Activated naive CD4-positive, alpha-beta T cell treated with anti-CD3 and anti-CD28 coated beads, Interleukin-2, amount 10 ng/mL, durations not matched to agents 7 days and 5 days (primary cell): ENCODE measurements around the gene CRYBG2.
A peak's percentile ranks its signal among the peaks of the same experiment; 100 is the strongest.

Source experiments
- CTCF ChIA-PET: fragments of 350-600 bp; sonication (Branson Sonifier 250); formaldehyde crosslinking; loops from one replicate; lab custom pipeline; 2021; ENCODE audit warnings: antibody characterized with exemption; lab: Charles Lee
- DNase-seq: peaks from one replicate; pipeline ENCODE4 v3.0.0-alpha.2; 2020
- H3K27ac Mint-ChIP-seq: one replicate; pipeline ENCODE4 v1.8.0; 2021; ENCODE audit warnings: mild to moderate bottlenecking, moderate library complexity, mixed read lengths
- H3K27me3 Mint-ChIP-seq: one replicate; pipeline ENCODE4 v1.8.0; 2021; ENCODE audit warnings: mild to moderate bottlenecking, mixed read lengths
- H3K36me3 Mint-ChIP-seq: one replicate; pipeline ENCODE4 v1.8.0; 2021; ENCODE audit warnings: mixed read lengths
- H3K4me1 Mint-ChIP-seq: one replicate; pipeline ENCODE4 v1.8.0; 2021; ENCODE audit warnings: mixed read lengths
- H3K4me3 Mint-ChIP-seq: one replicate; pipeline ENCODE4 v1.8.0; 2021; ENCODE audit warnings: mild to moderate bottlenecking, moderate library complexity, mixed read lengths
- H3K9me3 Mint-ChIP-seq: one replicate; pipeline ENCODE4 v1.8.0; 2021; ENCODE audit warnings: mixed read lengths

CRYBG2 gene

GRCh38 chr1:26362331-26362730 lies 8.4 kb upstream of the CRYBG2 start:
- Mint-ChIP-seq H3K4me1 (peaks cover 56% of the 10 kb centered on the region), H3K27me3 (peaks cover 75% of the 10 kb centered on the region), H3K27ac (no peak overlapping the region), H3K36me3 (no peaks in the 10 kb centered on the region), H3K9me3 (no peaks in the 10 kb centered on the region), H3K4me3 (no peak overlapping the region)
- CTCF ChIA-PET: interaction anchor here (0.6 to 7.9 kb wide), 14 partner anchors 11 to 128 kb away, joined by 3 to 59 read pairs (median 4); partner anchors contain the start of genes CD52 and CEP85
- no peak for DNase-seq

- peak overlapping the region; percentile 38 for H3K27ac Mint-ChIP-seq
- no peak for DNase-seq
- peaks cover 71% of the 10 kb centered on the region for H3K27me3 Mint-ChIP-seq
- no peaks in the 10 kb centered on the region for H3K9me3 Mint-ChIP-seq
- CTCF ChIA-PET: interaction anchor here (0.9 to 7.9 kb wide), 11 partner anchors 12 to 127 kb away, joined by 3 to 59 read pairs (median 5); partner anchors contain the start of genes CD52 and CEP85
- no peaks in the 10 kb centered on the region for H3K36me3 Mint-ChIP-seq
- H3K4me3 Mint-ChIP-seq: no peak overlapping the region
- H3K4me1 Mint-ChIP-seq: peaks cover 59% of the 10 kb centered on the region
These were observed 7.7 kb upstream of the CRYBG2 start for GRCh38 chr1:26361605-26362122.

- H3K36me3 Mint-ChIP-seq: no peaks in the 10 kb centered on the region
- H3K4me3 Mint-ChIP-seq: peak overlapping the region; percentile 8
- H3K27ac Mint-ChIP-seq: peak overlapping the region; percentile 43
- CTCF ChIA-PET: interaction anchor here (1.0 to 7.9 kb wide), 8 partner anchors 17 to 126 kb away, joined by 3 to 59 read pairs (median 5); partner anchors contain the start of genes CD52 and CEP85
- H3K27me3 Mint-ChIP-seq: peaks cover 68% of the 10 kb centered on the region
- DNase-seq: no peak
- H3K4me1 Mint-ChIP-seq: peaks cover 59% of the 10 kb centered on the region
- no peaks in the 10 kb centered on the region for H3K9me3 Mint-ChIP-seq
These were observed 7.1 kb upstream of the CRYBG2 start for GRCh38 chr1:26360807-26361604.

- peaks cover 72% of the 10 kb centered on the region for H3K27me3 Mint-ChIP-seq
These were observed 6.3 kb upstream of the CRYBG2 start for GRCh38 chr1:26359981-26360806.

GRCh38 chr1:26358411-26359384 lies 4.8 kb upstream of the CRYBG2 start:
- peaks cover 51% of the 10 kb centered on the region for H3K4me1 Mint-ChIP-seq
- H3K9me3 Mint-ChIP-seq: no peaks in the 10 kb centered on the region
- H3K27ac Mint-ChIP-seq: peak overlapping the region; percentile 60
- H3K27me3 Mint-ChIP-seq: peaks cover 65% of the 10 kb centered on the region
- CTCF ChIA-PET: interaction anchor here (0.6 to 7.9 kb wide), 11 partner anchors 11 to 462 kb away, joined by 3 to 59 read pairs (median 4); partner anchors contain the start of genes CD52 and DHDDS
- H3K4me3 Mint-ChIP-seq: no peak overlapping the region
- DNase-seq: peak; percentile 88
- no peaks in the 10 kb centered on the region for H3K36me3 Mint-ChIP-seq

More at GRCh38 chr1:26359981-26360806, 6.3 kb upstream of the CRYBG2 start:
- no peaks in the 10 kb centered on the region for H3K36me3 Mint-ChIP-seq
- peaks cover 63% of the 10 kb centered on the region for H3K4me1 Mint-ChIP-seq
- peak; percentile 71 for DNase-seq
- H3K9me3 Mint-ChIP-seq: no peaks in the 10 kb centered on the region
- H3K4me3 Mint-ChIP-seq: peak overlapping the region; percentile 8
- CTCF ChIA-PET: interaction anchor here (0.6 to 7.9 kb wide), 4 partner anchors 40 to 85 kb away, joined by 3 to 59 read pairs (median 3); partner anchors contain the start of gene CD52
- H3K27ac Mint-ChIP-seq: no peak overlapping the region

- CTCF ChIA-PET: interaction anchor here (1.3 to 2.1 kb wide), 3 partner anchors 10 to 72 kb away, joined by 3 to 13 read pairs (median 6); no protein-coding TSS in a partner anchor
- no peak overlapping the region for H3K4me3 Mint-ChIP-seq
- H3K27me3 Mint-ChIP-seq: peaks cover 66% of the 10 kb centered on the region
- H3K9me3 Mint-ChIP-seq: no peaks in the 10 kb centered on the region
- DNase-seq: no peak
- H3K36me3 Mint-ChIP-seq: no peaks in the 10 kb centered on the region
- peaks cover 40% of the 10 kb centered on the region for H3K4me1 Mint-ChIP-seq
- no peak overlapping the region for H3K27ac Mint-ChIP-seq
These were observed 3.2 kb upstream of the CRYBG2 start for GRCh38 chr1:26357121-26357602.

GRCh38 chr1:26356106-26356505 lies 2.2 kb upstream of the CRYBG2 start:
- no peaks in the 10 kb centered on the region for H3K9me3 Mint-ChIP-seq
- peaks cover 40% of the 10 kb centered on the region for H3K4me1 Mint-ChIP-seq
- peaks cover 59% of the 10 kb centered on the region for H3K27me3 Mint-ChIP-seq
- CTCF ChIA-PET: interaction anchor here (0.7 to 1.6 kb wide), 3 partner anchors 37 to 186 kb away, joined by 3 to 4 read pairs (median 3); partner anchors contain the start of gene ZNF593
- H3K4me3 Mint-ChIP-seq: no peak overlapping the region
- DNase-seq: no peak
- H3K27ac Mint-ChIP-seq: no peak overlapping the region
- no peaks in the 10 kb centered on the region for H3K36me3 Mint-ChIP-seq

DNA sequence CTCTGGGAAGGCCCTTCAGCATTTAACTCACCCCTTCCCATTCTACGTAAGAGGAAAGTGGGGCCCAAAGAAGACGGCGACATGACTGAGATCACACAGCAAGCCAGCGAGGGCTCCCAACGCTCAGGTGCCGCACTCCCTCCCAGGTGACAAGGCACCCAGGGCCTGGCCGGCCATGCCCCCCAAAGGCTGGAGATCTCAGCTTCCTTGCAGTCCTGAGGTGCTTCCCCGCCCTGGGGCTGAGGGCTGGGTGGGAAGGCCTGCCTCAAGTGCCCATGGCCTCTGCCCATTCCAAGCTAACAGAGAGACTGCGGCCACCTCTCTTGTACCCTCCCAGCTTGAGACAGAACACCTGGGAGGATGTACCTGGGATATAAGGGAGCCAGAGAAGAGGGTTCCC lies 1.0 kb upstream of the CRYBG2 start:
- H3K36me3 Mint-ChIP-seq: no peaks in the 10 kb centered on the region
- peaks cover 29% of the 10 kb centered on the region for H3K4me1 Mint-ChIP-seq
- no peak overlapping the region for H3K27ac Mint-ChIP-seq
- CTCF ChIA-PET: interaction anchor here (0.9 to 1.6 kb wide), 4 partner anchors 62 to 185 kb away, joined by 3 to 4 read pairs (median 3); partner anchors contain the start of gene ZNF593
- peaks cover 50% of the 10 kb centered on the region for H3K27me3 Mint-ChIP-seq
- no peaks in the 10 kb centered on the region for H3K9me3 Mint-ChIP-seq
- no peak overlapping the region for H3K4me3 Mint-ChIP-seq
- no peak for DNase-seq

DNA sequence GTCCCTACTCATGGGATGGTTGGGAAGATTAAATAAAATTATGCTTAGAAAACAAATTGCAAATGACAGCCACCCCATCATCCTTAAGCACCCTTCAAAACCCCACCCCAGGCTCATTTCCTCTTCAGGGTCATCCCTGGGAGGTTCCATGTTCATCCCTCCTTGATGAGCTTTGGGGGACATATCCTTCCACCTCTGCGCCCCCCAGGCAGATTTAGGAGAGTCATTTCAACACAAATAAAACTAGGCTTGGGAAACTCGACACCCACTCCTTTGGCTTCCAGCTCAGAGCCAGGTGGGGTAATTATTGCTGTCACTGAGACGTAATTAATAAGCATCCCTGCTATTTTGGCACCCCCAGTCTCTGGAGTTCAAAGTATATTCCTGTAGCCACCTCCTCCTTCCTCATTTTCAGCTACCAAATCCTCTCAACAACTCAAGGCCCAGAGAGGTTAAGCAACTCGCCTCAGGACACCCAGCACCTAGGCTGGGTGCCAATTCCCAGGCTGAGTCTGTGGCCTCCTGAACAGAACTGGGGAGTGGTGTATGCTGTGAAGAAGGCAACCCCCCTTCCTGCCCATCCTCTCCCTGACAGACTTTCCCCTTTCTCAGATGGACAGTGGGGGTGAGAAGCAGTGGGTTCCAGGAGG lies 595 bp downstream of the CRYBG2 start:
- no peak overlapping the region for H3K27ac Mint-ChIP-seq
- H3K4me1 Mint-ChIP-seq: peaks cover 13% of the 10 kb centered on the region
- H3K9me3 Mint-ChIP-seq: no peaks in the 10 kb centered on the region
- H3K36me3 Mint-ChIP-seq: no peaks in the 10 kb centered on the region
- no peak overlapping the region for H3K4me3 Mint-ChIP-seq
- peaks cover 42% of the 10 kb centered on the region for H3K27me3 Mint-ChIP-seq
- CTCF ChIA-PET: no interaction called here
- no peak for DNase-seq

DNA sequence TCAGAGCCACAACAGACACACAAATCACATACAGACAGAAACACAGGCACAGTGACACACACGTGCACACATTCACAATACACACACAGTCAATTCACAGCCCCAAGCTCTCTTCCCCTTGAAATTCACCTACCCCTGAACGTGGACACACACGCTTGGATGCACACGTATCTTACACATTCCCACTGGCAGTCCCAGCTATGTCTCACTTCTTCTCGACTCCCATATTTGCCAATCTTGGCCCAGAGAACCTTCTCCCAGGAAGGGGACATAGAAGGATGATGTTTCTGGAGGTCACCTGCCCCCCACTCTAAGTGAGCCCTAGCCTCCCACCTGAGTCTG lies 1.6 kb downstream of the CRYBG2 start:
- no peak for DNase-seq
- H3K4me3 Mint-ChIP-seq: no peak overlapping the region
- no peaks in the 10 kb centered on the region for H3K36me3 Mint-ChIP-seq
- no peaks in the 10 kb centered on the region for H3K9me3 Mint-ChIP-seq
- H3K4me1 Mint-ChIP-seq: peaks cover 7% of the 10 kb centered on the region
- CTCF ChIA-PET: interaction anchor here (0.6 kb wide), 1 partner anchor 12 kb away, joined by 3 read pairs; no protein-coding TSS in a partner anchor
- no peak overlapping the region for H3K27ac Mint-ChIP-seq
- peaks cover 47% of the 10 kb centered on the region for H3K27me3 Mint-ChIP-seq

DNA sequence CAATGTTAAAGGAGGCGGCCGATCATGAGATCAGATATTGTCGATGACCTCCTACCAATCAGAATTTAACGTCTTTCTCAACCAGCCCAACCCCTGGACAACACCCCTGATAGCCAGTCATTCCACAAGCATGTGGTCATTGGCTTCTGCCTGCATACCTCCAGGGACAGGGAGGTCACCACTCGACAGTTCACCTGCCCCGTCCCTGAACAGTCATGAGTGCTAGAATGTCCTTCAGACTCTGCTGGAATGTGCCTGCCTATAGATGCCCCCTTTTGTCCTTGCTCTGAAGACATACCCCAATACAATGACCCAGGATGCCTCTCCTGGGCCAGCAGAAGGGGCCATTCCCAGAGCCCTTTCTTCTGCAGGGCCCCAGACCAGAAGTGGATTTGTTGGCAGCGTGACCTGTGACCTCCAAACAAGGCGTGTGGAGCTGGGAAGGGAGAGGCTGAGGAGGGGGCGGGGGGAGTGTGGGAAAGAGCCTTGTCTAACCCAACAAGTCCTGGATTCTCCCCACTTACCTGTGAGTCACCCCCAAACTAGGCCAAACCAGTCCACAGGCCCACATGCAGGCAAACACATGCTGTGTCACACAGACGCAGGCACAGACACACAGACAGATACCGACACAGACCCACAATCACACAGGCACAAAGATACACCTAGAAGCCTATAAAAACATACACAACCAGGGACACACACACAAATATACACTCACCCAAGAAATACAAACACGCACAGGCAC lies 2.2 kb downstream of the CRYBG2 start:
- Mint-ChIP-seq H3K27ac (no peak overlapping the region), H3K4me3 (no peak overlapping the region), H3K9me3 (no peaks in the 10 kb centered on the region), H3K4me1 (peaks cover 5% of the 10 kb centered on the region), H3K36me3 (no peaks in the 10 kb centered on the region), H3K27me3 (peaks cover 49% of the 10 kb centered on the region)
- CTCF ChIA-PET: interaction anchor here (0.6 kb wide), 1 partner anchor 13 kb away, joined by 3 read pairs; no protein-coding TSS in a partner anchor
- no peak for DNase-seq
